ENCODE measurements around the gene NLGN4X. TPM values are rescaled to one million over a fixed set of nuclear protein-coding genes. Genes with fewer than 3 reads are reported as not detected.

The NLGN4X gene
- total RNA-seq, 1 experiment from 2014 or later = 183 TPM

DNA sequence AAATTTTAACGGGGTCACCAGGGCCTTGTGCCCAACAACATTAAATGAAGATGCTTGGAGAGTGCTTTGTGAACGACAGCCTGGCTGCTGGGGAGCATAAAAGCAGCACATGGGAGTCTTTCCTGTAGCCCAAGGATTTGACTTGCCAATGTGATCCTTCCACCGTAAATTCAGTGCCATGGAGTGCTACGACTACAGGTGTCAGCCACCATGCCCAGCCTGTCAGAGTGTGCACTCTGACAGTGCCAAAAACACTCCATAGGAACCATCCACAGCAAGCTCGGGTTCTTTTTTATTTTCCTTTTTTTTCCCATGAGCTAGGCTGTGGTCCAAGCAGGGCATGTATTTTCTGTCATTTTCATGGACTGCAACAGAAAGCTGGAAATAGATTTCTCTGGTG, 156.9 kb downstream of the NLGN4X start:
- no peaks in the 10 kb centered on the region for H3K27me3 ChIP-seq (ENCODE audit: low read length)
- peaks cover 37% of the 10 kb centered on the region; the same call in 1 of the 2 replicates for H3K36me3 ChIP-seq (ENCODE audit: insufficient read depth, low read length)
- no peak overlapping the region for H3K27ac ChIP-seq (ENCODE audit: low read length)
- H3K9ac ChIP-seq (ENCODE audit: low read length) = no peak overlapping the region
- H3K4me2 ChIP-seq (ENCODE audit: low read depth, low read length, poor library complexity, severe bottlenecking) = no peak overlapping the region
- no peak overlapping the region for H2AFZ ChIP-seq (ENCODE audit: low read length)
- no peak for DNase-seq
- peaks cover 45% of the 10 kb centered on the region for H3K4me1 ChIP-seq (ENCODE audit: low read length)
- no peaks in the 10 kb centered on the region for H3K9me2 ChIP-seq (replicated peaks; ENCODE audit: insufficient read depth, low read length)
- no peak overlapping the region for H3K4me3 ChIP-seq (ENCODE audit: low read length)
- H3K9me3 ChIP-seq (ENCODE audit: low read length) = no peaks in the 10 kb centered on the region
- H3K79me2 ChIP-seq (ENCODE audit: low read length) = peaks cover 100% of the 10 kb centered on the region
- 0 out of 2 replicates have a peak, but pooled peaks cover 9% of the 10 kb centered on the region for H4K20me1 ChIP-seq (ENCODE audit: insufficient read depth, low read depth, low read length)

DNA sequence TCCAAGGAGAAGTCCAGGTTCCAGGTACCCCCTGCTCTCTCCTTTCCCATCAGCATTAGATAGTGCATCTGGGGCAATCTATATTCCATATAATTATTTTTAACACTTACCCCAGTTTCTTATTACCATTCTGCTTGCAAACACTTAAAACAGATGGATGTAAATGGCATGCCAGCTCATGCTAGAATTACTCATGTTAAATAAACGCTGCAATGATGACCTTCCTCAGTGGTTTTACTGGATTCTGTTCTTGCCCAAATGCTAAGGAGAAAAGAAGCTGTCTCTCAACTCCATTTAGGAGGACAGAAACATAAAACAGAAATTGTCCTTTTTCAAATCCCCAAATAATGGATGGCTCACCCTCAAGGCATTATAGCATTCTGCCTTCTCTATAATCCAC, 161.1 kb downstream of the NLGN4X start:
- Histone ChIP-seq H3K4me3 (ENCODE audit: low read length) (no peak overlapping the region), H2AFZ (ENCODE audit: low read length) (no peak overlapping the region), H3K4me2 (ENCODE audit: low read depth, low read length, poor library complexity, severe bottlenecking) (no peak overlapping the region), H4K20me1 (ENCODE audit: insufficient read depth, low read depth, low read length) (peaks cover 5% of the 10 kb centered on the region; the same call in 1 of the 2 replicates), H3K79me2 (ENCODE audit: low read length) (peaks cover 100% of the 10 kb centered on the region), H3K9me2 (replicated peaks; ENCODE audit: insufficient read depth, low read length) (no peaks in the 10 kb centered on the region), H3K27me3 (ENCODE audit: low read length) (no peaks in the 10 kb centered on the region), H3K27ac (ENCODE audit: low read length) (no peak overlapping the region), H3K9ac (ENCODE audit: low read length) (no peak overlapping the region), H3K9me3 (ENCODE audit: low read length) (no peaks in the 10 kb centered on the region), H3K36me3 (ENCODE audit: insufficient read depth, low read length) (peaks cover 39% of the 10 kb centered on the region), H3K4me1 (ENCODE audit: low read length) (peaks cover 12% of the 10 kb centered on the region)
- no peak for DNase-seq

DNA sequence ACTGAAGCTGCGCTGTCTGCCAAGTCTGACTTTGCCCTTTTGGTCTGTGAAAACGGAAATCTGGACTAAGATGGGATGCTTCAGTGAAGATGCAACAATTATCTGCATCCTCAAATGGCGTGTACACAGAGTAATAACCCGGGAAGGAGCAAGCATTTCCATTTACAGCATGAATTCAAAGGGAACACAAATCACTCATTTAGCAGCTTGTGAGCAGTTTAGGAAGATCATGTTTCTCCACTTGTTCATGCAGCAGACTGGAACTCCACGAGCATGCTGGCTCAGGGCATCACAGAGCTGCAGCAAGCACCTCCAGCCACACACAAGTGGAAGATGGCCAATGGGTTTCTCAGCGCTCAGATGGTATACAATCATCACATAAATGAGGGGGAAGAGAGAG, 175.5 kb downstream of the NLGN4X start:
- H3K9me2 ChIP-seq (replicated peaks; ENCODE audit: insufficient read depth, low read length) = no peaks in the 10 kb centered on the region
- no peaks in the 10 kb centered on the region for H3K27me3 ChIP-seq (ENCODE audit: low read length)
- H3K4me1 ChIP-seq (ENCODE audit: low read length) = peaks cover 15% of the 10 kb centered on the region
- peaks cover 37% of the 10 kb centered on the region for H3K36me3 ChIP-seq (ENCODE audit: insufficient read depth, low read length)
- H3K4me3 ChIP-seq (ENCODE audit: low read length) = no peak overlapping the region
- no peak overlapping the region for H2AFZ ChIP-seq (ENCODE audit: low read length)
- no peaks in the 10 kb centered on the region for H3K9me3 ChIP-seq (ENCODE audit: low read length)
- no peak overlapping the region for H3K9ac ChIP-seq (ENCODE audit: low read length)
- H4K20me1 ChIP-seq (ENCODE audit: insufficient read depth, low read depth, low read length) = no peaks in the 10 kb centered on the region
- H3K27ac ChIP-seq (ENCODE audit: low read length) = peak overlapping the region; percentile 32
- no peak for DNase-seq
- peaks cover 93% of the 10 kb centered on the region for H3K79me2 ChIP-seq (ENCODE audit: low read length)
- no peak overlapping the region for H3K4me2 ChIP-seq (ENCODE audit: low read depth, low read length, poor library complexity, severe bottlenecking)

DNA sequence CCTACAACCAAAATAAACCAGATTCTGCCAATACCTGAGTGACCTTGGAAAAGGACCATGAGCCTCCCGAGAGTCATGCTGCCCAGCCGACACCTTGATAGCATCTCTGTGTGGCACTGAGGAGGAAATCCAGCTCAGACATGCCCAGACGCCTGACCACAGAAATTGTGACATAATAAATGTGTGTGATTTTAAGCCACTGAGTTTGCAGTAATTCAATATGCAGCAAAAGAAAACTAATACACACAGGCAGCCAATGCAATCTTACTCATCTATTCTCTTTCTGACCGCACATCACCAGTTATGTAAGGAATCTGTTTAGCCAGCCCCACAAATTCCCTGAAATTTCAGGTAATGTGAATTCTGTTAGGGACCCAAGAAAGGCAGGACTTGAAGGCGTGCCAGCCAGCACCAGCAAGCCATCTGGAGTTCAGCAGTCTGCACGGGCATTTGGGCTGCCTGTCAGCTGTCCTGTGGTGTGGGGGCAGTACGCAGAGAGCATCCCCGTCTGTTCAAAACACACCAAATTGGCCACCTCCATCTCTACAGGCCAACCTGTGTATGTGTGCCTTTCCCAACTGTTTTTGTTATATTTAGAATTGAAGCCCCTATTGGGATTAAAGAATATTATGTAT, 176.4 kb downstream of the NLGN4X start:
- Histone ChIP-seq H3K4me2 (ENCODE audit: low read depth, low read length, poor library complexity, severe bottlenecking) (no peak overlapping the region), H4K20me1 (ENCODE audit: insufficient read depth, low read depth, low read length) (no peaks in the 10 kb centered on the region), H3K9me2 (replicated peaks; ENCODE audit: insufficient read depth, low read length) (no peaks in the 10 kb centered on the region), H3K4me3 (ENCODE audit: low read length) (no peak overlapping the region), H3K9ac (ENCODE audit: low read length) (no peak overlapping the region), H3K36me3 (ENCODE audit: insufficient read depth, low read length) (peaks cover 39% of the 10 kb centered on the region), H3K9me3 (ENCODE audit: low read length) (no peaks in the 10 kb centered on the region), H3K79me2 (ENCODE audit: low read length) (peaks cover 93% of the 10 kb centered on the region), H3K4me1 (ENCODE audit: low read length) (peaks cover 15% of the 10 kb centered on the region), H3K27ac (ENCODE audit: low read length) (no peak overlapping the region), H2AFZ (ENCODE audit: low read length) (no peak overlapping the region), H3K27me3 (ENCODE audit: low read length) (no peaks in the 10 kb centered on the region)
- DNase-seq = no peak

DNA sequence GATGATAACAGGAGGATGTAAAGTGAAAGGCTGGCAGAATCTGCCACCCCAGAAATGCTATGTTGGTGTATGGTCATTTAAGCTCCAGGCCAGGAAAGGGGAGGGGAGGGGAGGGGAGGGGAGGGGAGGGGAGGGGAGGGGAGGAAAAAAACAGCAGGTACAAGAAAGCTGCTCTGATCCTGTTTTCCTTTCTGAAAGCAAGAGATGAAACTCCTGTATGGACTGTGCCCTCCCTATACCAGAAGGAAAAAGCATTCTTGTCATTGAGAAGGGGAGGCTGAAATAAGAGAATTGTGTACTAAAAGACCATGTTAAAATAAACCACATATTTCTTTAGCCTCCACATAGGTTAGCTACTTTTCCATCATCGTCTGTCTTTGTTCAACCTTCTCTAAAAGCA, 179.5 kb downstream of the NLGN4X start:
- H3K4me2 ChIP-seq (ENCODE audit: low read depth, low read length, poor library complexity, severe bottlenecking) = no peak overlapping the region
- peaks cover 93% of the 10 kb centered on the region for H3K79me2 ChIP-seq (ENCODE audit: low read length)
- H3K4me3 ChIP-seq (ENCODE audit: low read length) = no peak overlapping the region
- peaks cover 47% of the 10 kb centered on the region for H3K36me3 ChIP-seq (ENCODE audit: insufficient read depth, low read length)
- H3K27ac ChIP-seq (ENCODE audit: low read length) = no peak overlapping the region
- H4K20me1 ChIP-seq (ENCODE audit: insufficient read depth, low read depth, low read length) = no peaks in the 10 kb centered on the region
- no peak overlapping the region for H3K9ac ChIP-seq (ENCODE audit: low read length)
- H3K4me1 ChIP-seq (ENCODE audit: low read length) = peaks cover 11% of the 10 kb centered on the region
- no peaks in the 10 kb centered on the region for H3K9me2 ChIP-seq (replicated peaks; ENCODE audit: insufficient read depth, low read length)
- peaks cover 2% of the 10 kb centered on the region; the same call in 1 of the 2 replicates for H3K9me3 ChIP-seq (ENCODE audit: low read length)
- H3K27me3 ChIP-seq (ENCODE audit: low read length) = no peaks in the 10 kb centered on the region
- no peak for DNase-seq
- H2AFZ ChIP-seq (ENCODE audit: low read length) = no peak overlapping the region

DNA sequence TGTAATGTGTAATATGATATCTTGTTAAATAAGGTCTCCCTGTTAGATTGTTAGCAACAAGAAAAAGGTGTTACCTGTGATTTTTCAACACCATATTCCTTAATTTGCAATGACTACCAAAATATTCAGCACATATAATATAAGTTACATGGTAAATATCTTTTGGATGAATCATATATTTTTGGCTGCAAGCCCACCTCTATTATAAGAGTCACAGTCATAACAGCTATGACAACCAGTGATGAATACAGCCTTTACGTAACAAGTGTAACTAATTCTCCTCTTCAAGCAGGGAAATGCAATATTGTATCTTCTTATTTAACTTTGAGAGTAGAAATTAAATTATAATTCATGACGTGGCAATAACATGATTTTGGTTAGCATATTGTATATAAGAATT, 187.0 kb downstream of the NLGN4X start:
- no peak overlapping the region for H3K4me2 ChIP-seq (ENCODE audit: low read depth, low read length, poor library complexity, severe bottlenecking)
- peaks cover 20% of the 10 kb centered on the region for H3K9me3 ChIP-seq (ENCODE audit: low read length)
- no peaks in the 10 kb centered on the region for H3K27me3 ChIP-seq (ENCODE audit: low read length)
- no peaks in the 10 kb centered on the region for H3K9me2 ChIP-seq (replicated peaks; ENCODE audit: insufficient read depth, low read length)
- H3K9ac ChIP-seq (ENCODE audit: low read length) = no peak overlapping the region
- H3K36me3 ChIP-seq (ENCODE audit: insufficient read depth, low read length) = peaks cover 65% of the 10 kb centered on the region
- H3K4me3 ChIP-seq (ENCODE audit: low read length) = no peak overlapping the region
- peaks cover 4% of the 10 kb centered on the region for H3K4me1 ChIP-seq (ENCODE audit: low read length)
- no peaks in the 10 kb centered on the region for H4K20me1 ChIP-seq (ENCODE audit: insufficient read depth, low read depth, low read length)
- H2AFZ ChIP-seq (ENCODE audit: low read length) = no peak overlapping the region
- H3K27ac ChIP-seq (ENCODE audit: low read length) = no peak overlapping the region
- H3K79me2 ChIP-seq (ENCODE audit: low read length) = peaks cover 93% of the 10 kb centered on the region
- no peak for DNase-seq

DNA sequence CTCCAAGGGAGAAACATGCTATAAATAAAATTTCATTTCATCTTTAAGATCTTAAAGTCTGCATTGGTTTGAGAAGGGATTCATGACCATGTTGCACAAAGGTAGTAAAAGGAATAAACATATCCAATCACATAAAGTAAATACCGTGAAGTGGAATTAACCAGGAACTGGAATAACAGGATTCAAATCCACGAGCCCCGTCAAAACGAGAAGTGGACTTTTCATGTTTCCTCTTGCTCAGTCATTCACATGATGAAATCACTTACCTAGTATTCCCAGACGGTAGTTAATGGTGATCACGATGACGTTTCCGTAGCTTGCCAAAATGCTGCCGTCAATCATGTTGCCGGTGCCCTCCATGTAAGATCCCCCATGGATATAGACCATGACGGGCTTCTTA, 199.7 kb downstream of the NLGN4X start:
- Histone ChIP-seq H3K9me3 (ENCODE audit: low read length) (no peaks in the 10 kb centered on the region), H4K20me1 (ENCODE audit: insufficient read depth, low read depth, low read length) (no peaks in the 10 kb centered on the region), H3K4me1 (ENCODE audit: low read length) (peaks cover 65% of the 10 kb centered on the region), H3K27ac (ENCODE audit: low read length) (no peak overlapping the region), H3K79me2 (ENCODE audit: low read length) (peaks cover 96% of the 10 kb centered on the region), H3K4me2 (ENCODE audit: low read depth, low read length, poor library complexity, severe bottlenecking) (no peak overlapping the region), H3K9ac (ENCODE audit: low read length) (no peak overlapping the region), H3K27me3 (ENCODE audit: low read length) (no peaks in the 10 kb centered on the region), H3K4me3 (ENCODE audit: low read length) (no peak overlapping the region), H3K36me3 (ENCODE audit: insufficient read depth, low read length) (peaks cover 52% of the 10 kb centered on the region), H2AFZ (ENCODE audit: low read length) (no peak overlapping the region), H3K9me2 (replicated peaks; ENCODE audit: insufficient read depth, low read length) (no peaks in the 10 kb centered on the region)
- DNase-seq = no peak

DNA sequence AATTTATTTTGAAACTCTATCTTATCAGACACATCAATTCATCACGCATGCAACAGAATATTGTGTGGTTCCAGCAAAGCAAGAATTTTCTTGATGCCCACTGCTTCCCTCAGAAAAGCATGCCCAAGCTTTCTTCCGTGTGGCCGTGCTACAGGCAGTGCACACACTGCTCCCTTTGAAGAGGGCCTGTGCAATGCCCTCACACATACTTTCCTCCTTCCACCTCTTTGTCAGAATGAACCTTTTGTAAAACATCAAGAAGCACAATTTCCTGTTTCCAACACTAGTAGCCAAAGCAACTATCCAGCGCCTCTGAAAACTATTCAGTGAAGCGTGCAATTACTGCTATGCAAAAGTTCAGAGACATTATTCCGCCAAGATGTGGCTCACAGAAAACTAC, 201.7 kb downstream of the NLGN4X start:
- no peak overlapping the region for H3K9ac ChIP-seq (ENCODE audit: low read length)
- no peaks in the 10 kb centered on the region for H3K9me3 ChIP-seq (ENCODE audit: low read length)
- 0 out of 2 replicates have a peak, but pooled peaks cover 3% of the 10 kb centered on the region for H4K20me1 ChIP-seq (ENCODE audit: insufficient read depth, low read depth, low read length)
- H2AFZ ChIP-seq (ENCODE audit: low read length) = no peak overlapping the region
- peaks cover 73% of the 10 kb centered on the region for H3K4me1 ChIP-seq (ENCODE audit: low read length)
- H3K4me2 ChIP-seq (ENCODE audit: low read depth, low read length, poor library complexity, severe bottlenecking) = no peak overlapping the region
- H3K9me2 ChIP-seq (replicated peaks; ENCODE audit: insufficient read depth, low read length) = no peaks in the 10 kb centered on the region
- no peaks in the 10 kb centered on the region for H3K27me3 ChIP-seq (ENCODE audit: low read length)
- no peak overlapping the region for H3K27ac ChIP-seq (ENCODE audit: low read length)
- H3K36me3 ChIP-seq (ENCODE audit: insufficient read depth, low read length) = peaks cover 64% of the 10 kb centered on the region
- DNase-seq = no peak
- peaks cover 96% of the 10 kb centered on the region for H3K79me2 ChIP-seq (ENCODE audit: low read length)
- no peak overlapping the region for H3K4me3 ChIP-seq (ENCODE audit: low read length)

Measured in Karpas-422 (cell line).